ENCODE data around the gene BMPR1A.

Gene BMPR1A

DNA sequence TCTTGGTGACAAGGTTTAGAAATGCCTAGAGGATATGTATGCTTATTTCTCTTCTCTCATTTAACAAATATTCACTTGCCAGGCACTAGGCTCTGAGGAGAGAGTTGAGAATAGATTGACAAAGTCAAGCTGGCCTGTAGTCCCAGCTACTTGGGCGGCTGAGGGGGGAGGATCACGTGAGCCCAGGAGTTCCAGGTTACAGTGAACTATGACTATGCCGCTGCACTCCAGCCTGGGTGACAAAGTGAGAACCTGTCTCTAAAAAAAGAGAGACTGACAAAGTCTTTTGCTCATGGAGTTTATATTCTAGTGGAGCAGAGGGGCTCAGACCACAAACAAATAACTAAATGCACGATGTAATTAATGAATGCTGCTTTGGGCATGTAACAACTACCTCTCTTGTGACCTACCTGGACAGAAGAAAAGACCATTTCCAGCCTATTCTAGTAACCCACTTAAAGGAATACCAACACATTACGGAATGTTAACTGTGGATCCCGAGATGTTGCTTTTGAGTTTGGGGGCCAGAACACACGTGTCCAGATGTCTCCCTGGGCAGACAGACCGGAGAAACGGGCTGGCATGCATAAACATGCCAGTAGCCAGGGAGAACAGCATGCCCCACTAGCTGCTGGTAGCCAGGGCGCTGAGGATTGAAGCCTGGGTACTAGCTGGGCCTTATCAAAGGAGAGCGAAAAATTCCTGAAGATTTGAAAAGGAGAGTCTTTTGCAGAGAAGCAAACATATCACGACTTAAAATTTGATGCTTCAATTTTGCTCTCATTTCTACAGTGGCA is 2.6 kb upstream of the BMPR1A start:
- Histone ChIP-seq H3K9ac (ENCODE audit: low read length) (no peak overlapping the region), H3K9me3 (ENCODE audit: control insufficient read depth, low read depth, low read length) (no peaks in the 10 kb centered on the region), H3K4me1 (ENCODE audit: control insufficient read depth, low read depth, low read length) (peaks cover 20% of the 10 kb centered on the region), H3K27ac (ENCODE audit: low read length) (no peak overlapping the region), H3K36me3 (ENCODE audit: control insufficient read depth, low read depth, low read length) (no peaks in the 10 kb centered on the region), H3K27me3 (ENCODE audit: control insufficient read depth, insufficient read depth, low read length) (no peaks in the 10 kb centered on the region), H3K4me3 (ENCODE audit: low read length) (no peak overlapping the region)

DNA sequence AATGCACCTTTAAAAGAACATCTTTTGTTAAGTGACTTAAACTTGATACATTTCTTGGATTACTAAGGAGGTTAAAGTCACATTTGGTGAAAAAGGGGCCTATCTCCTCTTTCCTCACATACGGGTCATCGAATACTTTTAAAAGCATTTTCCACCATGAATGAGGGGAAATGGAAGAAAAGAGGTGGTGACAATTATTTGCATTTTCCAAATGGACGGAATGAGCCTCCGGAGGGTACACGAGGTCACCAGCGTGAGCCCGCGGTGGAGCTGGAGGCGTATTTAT is 1.0 kb upstream of the BMPR1A start:
- H3K4me3 ChIP-seq (ENCODE audit: low read length): peak overlapping the region; percentile 81
- no peaks in the 10 kb centered on the region for H3K27me3 ChIP-seq (ENCODE audit: control insufficient read depth, insufficient read depth, low read length)
- no peaks in the 10 kb centered on the region for H3K36me3 ChIP-seq (ENCODE audit: control insufficient read depth, low read depth, low read length)
- peaks cover 29% of the 10 kb centered on the region for H3K4me1 ChIP-seq (ENCODE audit: control insufficient read depth, low read depth, low read length)
- peak overlapping the region; percentile 95 for H3K9ac ChIP-seq (ENCODE audit: low read length)
- no peaks in the 10 kb centered on the region for H3K9me3 ChIP-seq (ENCODE audit: control insufficient read depth, low read depth, low read length)
- H3K27ac ChIP-seq (ENCODE audit: low read length): peak overlapping the region; percentile 94

DNA sequence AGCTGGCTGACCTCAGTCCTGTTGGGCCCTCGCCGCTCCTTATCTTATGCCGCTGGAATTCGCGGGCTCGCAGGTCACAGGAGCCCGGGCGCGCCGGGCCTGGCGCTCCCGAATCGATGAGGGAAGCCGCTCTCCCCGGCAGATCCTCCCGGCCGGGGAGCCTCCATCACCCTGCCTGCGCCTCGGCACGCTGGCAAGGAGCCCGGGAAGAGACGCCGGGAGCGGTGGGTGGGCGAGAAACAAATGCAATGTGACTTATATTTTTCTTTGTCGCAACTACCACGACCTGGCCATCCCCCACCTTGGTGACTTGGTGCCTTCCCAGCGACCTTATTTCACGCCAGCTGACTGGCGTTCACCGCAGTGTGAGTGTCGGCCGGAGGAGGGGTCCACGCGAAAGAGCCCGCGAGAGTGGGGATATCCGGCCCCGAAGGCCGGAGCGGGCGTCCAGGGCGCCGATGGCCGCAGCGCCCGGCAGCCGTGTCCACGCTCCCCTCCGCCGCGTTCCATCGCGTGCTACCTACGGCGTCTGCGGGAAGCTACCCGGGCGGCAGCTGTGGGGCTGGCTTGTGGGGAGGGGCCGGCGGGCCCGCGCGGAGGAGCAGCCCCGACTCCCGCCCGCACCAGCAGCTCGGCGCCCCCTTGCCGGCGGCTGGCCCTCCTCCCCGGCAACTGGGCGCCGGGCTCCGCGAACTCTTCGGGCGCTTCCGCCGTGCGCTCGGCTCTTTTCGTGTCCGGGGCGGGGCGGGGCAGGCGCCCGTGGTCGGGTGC is 494 bp upstream of the BMPR1A start:
- no peaks in the 10 kb centered on the region for H3K9me3 ChIP-seq (ENCODE audit: control insufficient read depth, low read depth, low read length)
- peak overlapping the region; percentile 95 for H3K9ac ChIP-seq (ENCODE audit: low read length)
- H3K4me1 ChIP-seq (ENCODE audit: control insufficient read depth, low read depth, low read length): peaks cover 34% of the 10 kb centered on the region
- H3K27ac ChIP-seq (ENCODE audit: low read length): peak overlapping the region; percentile 94
- peak overlapping the region; percentile 81 for H3K4me3 ChIP-seq (ENCODE audit: low read length)
- no peaks in the 10 kb centered on the region for H3K36me3 ChIP-seq (ENCODE audit: control insufficient read depth, low read depth, low read length)
- H3K27me3 ChIP-seq (ENCODE audit: control insufficient read depth, insufficient read depth, low read length): no peaks in the 10 kb centered on the region

- Histone ChIP-seq H3K9me3 (ENCODE audit: control insufficient read depth, low read depth, low read length) (no peaks in the 10 kb centered on the region), H3K4me1 (ENCODE audit: control insufficient read depth, low read depth, low read length) (peaks cover 38% of the 10 kb centered on the region), H3K36me3 (ENCODE audit: control insufficient read depth, low read depth, low read length) (no peaks in the 10 kb centered on the region), H3K4me3 (ENCODE audit: low read length) (peak overlapping the region; percentile 97), H3K27ac (ENCODE audit: low read length) (peak overlapping the region; percentile 60), H3K9ac (ENCODE audit: low read length) (peak overlapping the region; percentile 83), H3K27me3 (ENCODE audit: control insufficient read depth, insufficient read depth, low read length) (no peaks in the 10 kb centered on the region)
Measured at GRCh38 chr10:86757113-86757972, 924 bp downstream of the BMPR1A start.

- peak overlapping the region; percentile 83 for H3K9ac ChIP-seq (ENCODE audit: low read length)
- H3K4me3 ChIP-seq (ENCODE audit: low read length): peak overlapping the region; percentile 97
- H3K4me1 ChIP-seq (ENCODE audit: control insufficient read depth, low read depth, low read length): peaks cover 31% of the 10 kb centered on the region
- no peaks in the 10 kb centered on the region for H3K27me3 ChIP-seq (ENCODE audit: control insufficient read depth, insufficient read depth, low read length)
- no peaks in the 10 kb centered on the region for H3K9me3 ChIP-seq (ENCODE audit: control insufficient read depth, low read depth, low read length)
- no peak overlapping the region for H3K27ac ChIP-seq (ENCODE audit: low read length)
- H3K36me3 ChIP-seq (ENCODE audit: control insufficient read depth, low read depth, low read length): no peaks in the 10 kb centered on the region
Measured at GRCh38 chr10:86758189-86759072, 2.0 kb downstream of the BMPR1A start.

DNA sequence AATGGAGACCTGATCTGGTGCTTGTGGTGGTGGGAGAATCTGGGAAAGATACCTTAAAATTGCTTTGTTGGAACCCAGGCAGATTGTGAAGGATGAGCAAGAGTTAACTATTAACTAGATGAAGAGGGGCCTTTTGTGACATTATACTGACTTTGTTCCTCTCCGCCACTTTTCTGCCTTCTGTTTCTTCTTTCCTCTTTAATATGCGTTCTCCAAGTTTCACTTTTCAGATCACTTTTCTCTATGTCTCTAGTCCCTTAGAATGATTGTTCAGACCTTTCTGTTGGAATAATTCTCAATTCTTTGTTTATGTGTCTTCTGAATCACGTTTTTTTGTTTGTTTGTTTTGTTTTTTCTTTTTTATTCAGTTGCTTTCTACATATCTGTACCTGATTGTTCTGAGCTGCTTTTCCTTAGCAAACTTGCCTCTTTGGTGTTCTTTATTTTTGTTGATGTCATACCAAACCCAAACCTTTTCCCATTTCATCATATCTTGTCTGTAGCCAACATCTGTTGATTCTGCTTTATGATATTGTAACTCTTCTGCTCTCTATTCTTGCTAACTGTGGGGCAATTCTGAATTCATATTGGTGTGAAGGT is 2.8 kb downstream of the BMPR1A start:
- Histone ChIP-seq H3K27me3 (ENCODE audit: control insufficient read depth, insufficient read depth, low read length) (no peaks in the 10 kb centered on the region), H3K4me3 (ENCODE audit: low read length) (peak overlapping the region; percentile 97), H3K36me3 (ENCODE audit: control insufficient read depth, low read depth, low read length) (no peaks in the 10 kb centered on the region), H3K27ac (ENCODE audit: low read length) (no peak overlapping the region), H3K9ac (ENCODE audit: low read length) (peak overlapping the region; percentile 83), H3K4me1 (ENCODE audit: control insufficient read depth, low read depth, low read length) (peaks cover 28% of the 10 kb centered on the region), H3K9me3 (ENCODE audit: control insufficient read depth, low read depth, low read length) (no peaks in the 10 kb centered on the region)

DNA sequence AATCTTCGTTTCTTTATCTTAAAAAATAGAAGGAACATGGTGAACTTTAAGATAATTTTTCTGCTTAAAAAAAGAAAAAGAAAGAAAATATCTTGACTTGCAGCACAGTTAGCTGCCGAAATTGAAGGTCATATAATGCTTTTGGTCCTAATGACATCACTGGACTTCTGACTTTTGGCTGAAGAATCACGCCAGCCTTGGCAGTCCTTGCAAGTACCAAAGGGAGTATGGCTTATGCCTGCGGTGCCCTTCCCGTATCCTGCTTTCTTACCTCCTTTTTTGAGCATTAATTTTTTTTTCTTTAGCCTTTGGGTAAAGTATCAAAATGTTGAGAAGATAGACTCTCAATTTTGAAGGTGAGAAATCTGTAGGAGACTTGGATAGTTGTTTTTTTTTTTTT is 7.0 kb downstream of the BMPR1A start:
- H3K27me3 ChIP-seq (ENCODE audit: control insufficient read depth, insufficient read depth, low read length): no peaks in the 10 kb centered on the region
- no peak overlapping the region for H3K9ac ChIP-seq (ENCODE audit: low read length)
- H3K27ac ChIP-seq (ENCODE audit: low read length): no peak overlapping the region
- H3K4me3 ChIP-seq (ENCODE audit: low read length): no peak overlapping the region
- peaks cover 33% of the 10 kb centered on the region for H3K4me1 ChIP-seq (ENCODE audit: control insufficient read depth, low read depth, low read length)
- H3K36me3 ChIP-seq (ENCODE audit: control insufficient read depth, low read depth, low read length): no peaks in the 10 kb centered on the region
- no peaks in the 10 kb centered on the region for H3K9me3 ChIP-seq (ENCODE audit: control insufficient read depth, low read depth, low read length)

GRCh38 chr10:86765548-86765947 is 9.1 kb downstream of the BMPR1A start:
- no peaks in the 10 kb centered on the region for H3K36me3 ChIP-seq (ENCODE audit: control insufficient read depth, low read depth, low read length)
- peaks cover 44% of the 10 kb centered on the region for H3K4me1 ChIP-seq (ENCODE audit: control insufficient read depth, low read depth, low read length)
- H3K27me3 ChIP-seq (ENCODE audit: control insufficient read depth, insufficient read depth, low read length): no peaks in the 10 kb centered on the region
- no peaks in the 10 kb centered on the region for H3K9me3 ChIP-seq (ENCODE audit: control insufficient read depth, low read depth, low read length)
- H3K9ac ChIP-seq (ENCODE audit: low read length): no peak overlapping the region
- H3K27ac ChIP-seq (ENCODE audit: low read length): no peak overlapping the region
- H3K4me3 ChIP-seq (ENCODE audit: low read length): no peak overlapping the region

- no peaks in the 10 kb centered on the region for H3K9me3 ChIP-seq (ENCODE audit: control insufficient read depth, low read depth, low read length)
- H3K27ac ChIP-seq (ENCODE audit: low read length): no peak overlapping the region
- H3K9ac ChIP-seq (ENCODE audit: low read length): no peak overlapping the region
- peaks cover 37% of the 10 kb centered on the region for H3K4me1 ChIP-seq (ENCODE audit: control insufficient read depth, low read depth, low read length)
- H3K36me3 ChIP-seq (ENCODE audit: control insufficient read depth, low read depth, low read length): no peaks in the 10 kb centered on the region
- no peak overlapping the region for H3K4me3 ChIP-seq (ENCODE audit: low read length)
- H3K27me3 ChIP-seq (ENCODE audit: control insufficient read depth, insufficient read depth, low read length): no peaks in the 10 kb centered on the region
Measured at GRCh38 chr10:86768412-86769062, 12.1 kb downstream of the BMPR1A start.

- Histone ChIP-seq H3K4me1 (ENCODE audit: control insufficient read depth, low read depth, low read length) (peaks cover 45% of the 10 kb centered on the region), H3K27me3 (ENCODE audit: control insufficient read depth, insufficient read depth, low read length) (no peaks in the 10 kb centered on the region), H3K9ac (ENCODE audit: low read length) (no peak overlapping the region), H3K27ac (ENCODE audit: low read length) (no peak overlapping the region), H3K9me3 (ENCODE audit: control insufficient read depth, low read depth, low read length) (no peaks in the 10 kb centered on the region), H3K36me3 (ENCODE audit: control insufficient read depth, low read depth, low read length) (no peaks in the 10 kb centered on the region), H3K4me3 (ENCODE audit: low read length) (no peak overlapping the region)
Measured at GRCh38 chr10:86769991-86770390, 13.6 kb downstream of the BMPR1A start.

Measured in iPS-18a (cell line).